ENCODE results near the gene CLPTM1.
A peak's percentile ranks its signal among the peaks of the same experiment; 100 is the strongest.

The CLPTM1 gene

GRCh38 chr19:45019187-45019586 lies 64.0 kb downstream of the CLPTM1 start:
- no peak for DNase-seq

GRCh38 chr19:45020071-45020470 lies 64.9 kb downstream of the CLPTM1 start:
- no peak for DNase-seq

- no peak for DNase-seq
Observed at GRCh38 chr19:45021971-45022370, 66.8 kb downstream of the CLPTM1 start.

- no peak for DNase-seq
Observed at GRCh38 chr19:45023048-45023447, 67.9 kb downstream of the CLPTM1 start.

- DNase-seq = no peak
Observed at GRCh38 chr19:45025264-45025663, 70.1 kb downstream of the CLPTM1 start.

- DNase-seq = no peak
Observed at GRCh38 chr19:45027371-45027770, 72.2 kb downstream of the CLPTM1 start.

- no peak for DNase-seq
Observed at GRCh38 chr19:45030825-45031224, 75.6 kb downstream of the CLPTM1 start.

- DNase-seq = no peak
Observed at GRCh38 chr19:45032421-45032820, 77.2 kb downstream of the CLPTM1 start.

GRCh38 chr19:45035755-45036154 lies 80.6 kb downstream of the CLPTM1 start:
- DNase-seq = no peak

GRCh38 chr19:45037393-45038169 lies 82.4 kb downstream of the CLPTM1 start:
- DNase-seq = no peak

GRCh38 chr19:45038931-45039893 lies 84.0 kb downstream of the CLPTM1 start, which contains the start of gene CLASRP:
CLASRP (plus strand) TSS chr19:45039045; CDS start chr19:45040213, 1,168 bp downstream.
- peak; percentile 85 for DNase-seq

- no peak for DNase-seq
Observed at GRCh38 chr19:45040059-45040771, 85.0 kb downstream of the CLPTM1 start.

- DNase-seq = no peak
Observed at GRCh38 chr19:45041125-45041524, 85.9 kb downstream of the CLPTM1 start.

Measured in activated CD4-positive, alpha-beta T cell treated with anti-CD3 and anti-CD28 coated beads, Interleukin-2, amount 50 U/mL, for 1 hour (primary cell).